SK-N-MC (cell line): Measurements from ENCODE around the gene HRH3.

Experiments used
- DNase-seq: peaks from one replicate; pipeline ENCODE4 v3.0.0-alpha.2; 2011; ENCODE audit warnings: low read depth, low spot score
- H3K27ac ChIP-seq: fragments of 200-600 bp; sonication (generic); 2 replicates; pipeline ENCODE4 v1.5.1; 2016; ENCODE audit warnings: mixed run types
- H3K36me3 ChIP-seq: fragments of 200-600 bp; sonication (generic); 2 replicates; pipeline ENCODE4 v1.6.1; 2017; ENCODE audit warnings: antibody characterized with exemption, low read length, mixed read lengths; ENCODE audit not compliant: insufficient read depth
- H3K4me3 ChIP-seq: fragments of 200-600 bp; sonication (generic); 2 replicates; pipeline ENCODE4 v1.5.1; 2016
- H3K9ac ChIP-seq: fragments of 200-600 bp; sonication (generic); 2 replicates; pipeline ENCODE4 v1.8.0; 2017; ENCODE audit warnings: mixed run types, mixed read lengths; ENCODE audit not compliant: insufficient read length
- H3K9me3 ChIP-seq: fragments of 200-600 bp; sonication (generic); 2 replicates; pipeline ENCODE4 v1.6.1; 2017; ENCODE audit warnings: low read depth, mild to moderate bottlenecking, antibody characterized with exemption, low read length, moderate library complexity, mixed read lengths
- EZH2 ChIP-seq: fragments of 200-600 bp; sonication (generic); IDR thresholded peaks from one replicate; pipeline ENCODE4 v1.6.1; 2017; ENCODE audit warnings: antibody characterized with exemption
- FOXP2 ChIP-seq: optimal IDR thresholded peaks from 2 replicates; pipeline ENCODE3; 2011; ENCODE audit warnings: mild to moderate bottlenecking, moderate library complexity; ENCODE audit not compliant: insufficient read depth; ENCODE audit errors: extremely low read length, control extremely low read depth
- POLR2AphosphoS5 ChIP-seq: IDR thresholded peaks from 2 replicates; pipeline ENCODE4 v1.6.1; 2012; ENCODE audit warnings: mild to moderate bottlenecking, low read depth, low read length, borderline replicate concordance

The HRH3 gene

DNA sequence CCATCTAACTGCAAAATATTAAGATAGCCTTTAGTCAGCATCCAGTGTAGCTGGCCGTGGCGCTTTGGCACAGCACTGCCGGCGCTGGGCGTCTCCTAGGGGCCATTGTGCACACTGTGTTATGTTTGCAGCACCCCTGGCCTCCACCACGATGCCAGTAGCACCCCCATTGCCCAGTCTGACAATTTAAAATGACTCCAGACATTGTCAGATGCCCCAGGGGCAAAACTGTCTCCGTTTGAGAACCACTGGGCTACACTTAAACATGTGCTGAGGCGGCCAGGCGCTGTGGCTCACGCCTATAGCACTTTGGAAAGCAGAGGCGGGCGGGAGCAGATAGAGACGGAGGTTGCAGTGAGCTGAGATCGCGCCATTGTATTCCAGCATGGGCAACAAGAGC, 43.2 kb downstream of the HRH3 start:
- no peak overlapping the region for H3K9ac ChIP-seq
- no peak overlapping the region for H3K4me3 ChIP-seq
- no peak for DNase-seq
- no peaks in the 10 kb centered on the region for H3K9me3 ChIP-seq
- no peaks in the 10 kb centered on the region; the same call in none of the 2 replicates for H3K36me3 ChIP-seq
- no peak for TF ChIP-seq POLR2AphosphoS5
- TF ChIP-seq FOXP2 = no peak
- TF ChIP-seq EZH2 = no peak
- H3K27ac ChIP-seq = no peak overlapping the region

- no peak for DNase-seq
- no peak for TF ChIP-seq FOXP2
- no peak for TF ChIP-seq EZH2
- no peak for TF ChIP-seq POLR2AphosphoS5
Measured at GRCh38 chr20:62175711-62176110, 44.4 kb downstream of the HRH3 start.

DNA sequence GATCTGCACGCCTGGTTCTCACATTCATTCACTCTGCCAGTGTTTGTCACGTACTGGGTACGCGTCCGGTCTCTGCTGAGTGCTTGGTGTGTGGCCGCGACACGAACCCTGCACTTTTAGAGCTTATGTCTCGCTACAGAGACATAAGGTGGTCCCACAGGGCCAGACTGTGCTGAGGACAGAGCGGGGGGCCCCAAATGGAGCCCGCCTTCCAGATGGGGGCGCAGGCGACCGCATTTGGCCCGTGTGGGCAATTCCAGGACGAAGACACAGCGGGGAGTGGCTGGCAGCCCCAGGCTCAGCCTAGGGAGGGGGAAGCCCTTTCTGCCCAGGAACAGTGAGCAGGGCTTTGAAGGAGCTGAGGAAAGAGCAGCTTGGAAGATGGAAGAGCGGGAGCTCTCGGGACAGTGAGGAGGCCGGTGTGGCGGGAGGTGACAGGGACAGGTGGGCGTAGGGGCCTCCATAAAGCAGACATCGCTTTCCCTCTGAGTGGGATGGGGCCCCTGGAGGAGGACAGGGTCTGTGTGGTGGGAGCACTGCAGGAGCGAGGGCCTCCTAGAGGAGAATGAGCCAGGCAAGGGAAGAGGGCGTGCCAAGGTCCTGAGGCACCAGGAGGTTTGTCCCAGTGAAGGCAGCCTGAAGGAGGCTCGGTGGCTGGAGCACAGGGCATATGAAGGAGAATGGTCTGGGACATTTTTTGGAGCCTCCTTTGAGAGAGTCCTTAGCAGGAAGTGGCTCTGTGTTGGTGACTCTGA, 45.0 kb downstream of the HRH3 start:
- Histone ChIP-seq H3K9me3 (no peaks in the 10 kb centered on the region), H3K4me3 (no peak overlapping the region), H3K9ac (no peak overlapping the region), H3K27ac (no peak overlapping the region), H3K36me3 (no peaks in the 10 kb centered on the region; the same call in 1 of the 2 replicates)
- no peak for DNase-seq
- TF ChIP-seq EZH2 (no peak), FOXP2 (no peak), POLR2AphosphoS5 (no peak)

More at GRCh38 chr20:62175711-62176110, 44.4 kb downstream of the HRH3 start:
- no peaks in the 10 kb centered on the region; the same call in 1 of the 2 replicates for H3K36me3 ChIP-seq
- H3K9me3 ChIP-seq = no peaks in the 10 kb centered on the region
- no peak overlapping the region for H3K4me3 ChIP-seq
- H3K27ac ChIP-seq = no peak overlapping the region
- H3K9ac ChIP-seq = no peak overlapping the region

DNA sequence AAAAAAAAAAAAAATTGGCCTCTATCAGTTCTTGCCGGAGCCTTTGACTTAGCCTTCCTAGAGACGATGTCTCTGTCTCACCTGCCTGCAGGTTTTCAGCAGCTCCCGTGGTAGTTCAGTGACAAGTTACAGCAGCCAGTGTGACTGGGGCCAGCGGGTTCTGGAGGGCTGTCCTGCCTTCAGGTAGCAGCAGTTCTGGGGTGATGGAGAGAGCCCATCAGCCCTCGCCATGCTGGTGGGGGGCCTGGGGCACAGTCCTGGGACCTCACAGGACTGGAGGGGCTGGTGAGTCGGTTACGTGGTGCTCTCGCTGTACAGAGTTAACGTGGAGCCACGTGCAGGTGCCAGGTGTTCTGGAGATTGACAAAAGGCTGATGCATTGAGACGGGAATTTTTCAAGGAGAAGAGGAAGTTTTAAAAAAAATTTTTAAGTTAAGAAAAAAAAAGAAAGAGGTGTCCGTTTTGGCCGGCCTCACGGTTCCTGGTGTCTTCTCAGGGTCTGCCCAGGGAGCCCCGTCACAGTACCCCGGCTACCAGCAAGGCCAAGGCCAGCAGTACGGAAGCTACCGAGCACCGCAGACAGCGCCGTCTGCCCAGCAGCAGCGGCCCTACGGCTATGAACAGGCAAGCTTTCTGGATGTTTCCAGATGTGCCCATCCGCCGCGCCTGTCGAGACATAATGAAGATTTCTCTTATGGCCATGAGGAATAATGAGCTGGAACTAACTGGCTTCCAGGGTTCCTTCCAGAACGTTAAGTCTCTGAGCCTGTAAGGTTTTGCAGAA, 45.9 kb downstream of the HRH3 start:
- TF ChIP-seq POLR2AphosphoS5 (no peak), FOXP2 (no peak), EZH2 (no peak)
- no peak overlapping the region for H3K27ac ChIP-seq
- H3K36me3 ChIP-seq = no peaks in the 10 kb centered on the region; the same call in 1 of the 2 replicates
- H3K9me3 ChIP-seq = no peaks in the 10 kb centered on the region
- no peak overlapping the region for H3K9ac ChIP-seq
- DNase-seq = no peak
- H3K4me3 ChIP-seq = no peak overlapping the region

DNA sequence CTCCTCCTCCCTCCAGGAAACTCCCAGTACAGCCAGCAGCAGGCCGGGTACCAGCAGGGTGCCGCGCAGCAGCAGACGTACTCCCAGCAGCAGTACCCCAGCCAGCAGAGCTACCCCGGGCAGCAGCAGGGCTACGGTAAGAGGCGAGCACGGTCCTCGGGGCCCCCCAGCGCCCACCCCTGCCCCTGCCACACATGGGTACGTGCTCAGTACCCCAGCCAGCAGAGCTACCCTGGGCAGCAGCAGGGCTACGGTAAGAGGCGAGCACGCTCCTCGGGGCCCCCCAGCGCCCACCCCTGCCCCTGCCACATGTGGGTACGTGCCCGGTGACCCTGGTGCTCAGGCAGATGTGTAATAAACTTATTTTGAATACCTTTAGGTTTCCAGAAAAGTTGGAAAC, 47.4 kb downstream of the HRH3 start:
- H3K9ac ChIP-seq = no peak overlapping the region
- TF ChIP-seq POLR2AphosphoS5 = no peak
- no peak for TF ChIP-seq FOXP2
- no peak for TF ChIP-seq EZH2
- no peaks in the 10 kb centered on the region; the same call in 1 of the 2 replicates for H3K36me3 ChIP-seq

GRCh38 chr20:62171245-62171644, 48.8 kb downstream of the HRH3 start:
- Histone ChIP-seq H3K9me3 (no peaks in the 10 kb centered on the region), H3K36me3 (peaks cover 2% of the 10 kb centered on the region; the same call in 1 of the 2 replicates), H3K4me3 (no peak overlapping the region), H3K9ac (no peak overlapping the region), H3K27ac (no peak overlapping the region)
- DNase-seq = no peak
- TF ChIP-seq FOXP2 (no peak), POLR2AphosphoS5 (no peak), EZH2 (no peak)

More for the DNA sequence above, 47.4 kb downstream of the HRH3 start:
- DNase-seq = no peak
- H3K4me3 ChIP-seq = no peak overlapping the region
- no peaks in the 10 kb centered on the region for H3K9me3 ChIP-seq
- H3K27ac ChIP-seq = no peak overlapping the region

GRCh38 chr20:62170536-62170935, 49.5 kb downstream of the HRH3 start:
- H3K36me3 ChIP-seq = peaks cover 9% of the 10 kb centered on the region; the same call in 1 of the 2 replicates
- no peak overlapping the region for H3K4me3 ChIP-seq
- H3K27ac ChIP-seq = no peak overlapping the region
- no peak overlapping the region for H3K9ac ChIP-seq
- H3K9me3 ChIP-seq = no peaks in the 10 kb centered on the region
- DNase-seq = no peak
- TF ChIP-seq FOXP2 (no peak), POLR2AphosphoS5 (no peak), EZH2 (no peak)

- no peak for DNase-seq
- TF ChIP-seq POLR2AphosphoS5 (no peak), EZH2 (no peak), FOXP2 (no peak)
- Histone ChIP-seq H3K4me3 (no peak overlapping the region), H3K36me3 (peaks cover 20% of the 10 kb centered on the region; the same call in 1 of the 2 replicates), H3K9me3 (no peaks in the 10 kb centered on the region), H3K9ac (no peak overlapping the region), H3K27ac (no peak overlapping the region)
Measured at GRCh38 chr20:62168890-62169435, 51.1 kb downstream of the HRH3 start.
